Activated T-cell treated with anti-CD3 and anti-CD28 coated beads, Interleukin-2, amount 50 U/mL, for 24 hours (primary cell): Measurements from ENCODE around the gene EFHD2.

ENCODE experiments used
- DNase-seq: peaks from one replicate; pipeline ENCODE4 v3.0.0-alpha.2; 2020
- H3K27ac Mint-ChIP-seq: 2 replicates; pipeline ENCODE4 v1.8.0; 2020; ENCODE audit warnings: mild to moderate bottlenecking, mixed read lengths
- H3K27me3 Mint-ChIP-seq: 2 replicates; pipeline ENCODE4 v1.8.0; 2020; ENCODE audit warnings: mixed read lengths
- H3K36me3 Mint-ChIP-seq: 2 replicates; pipeline ENCODE4 v1.8.0; 2020; ENCODE audit warnings: low read depth, mixed read lengths
- H3K4me1 Mint-ChIP-seq: 2 replicates; pipeline ENCODE4 v1.8.0; 2020; ENCODE audit warnings: low read depth, mixed read lengths
- H3K4me3 Mint-ChIP-seq: 2 replicates; pipeline ENCODE4 v1.8.0; 2020; ENCODE audit warnings: mild to moderate bottlenecking, moderate library complexity, mixed read lengths
- H3K9me3 Mint-ChIP-seq: 2 replicates; pipeline ENCODE4 v1.8.0; 2020; ENCODE audit warnings: mixed read lengths

EFHD2 gene

GRCh38 chr1:15472587-15472986 is 62.9 kb downstream of the EFHD2 start:
- Mint-ChIP-seq H3K27ac (no peak overlapping the region), H3K4me3 (no peak overlapping the region), H3K9me3 (no peaks in the 10 kb centered on the region), H3K27me3 (no peaks in the 10 kb centered on the region), H3K4me1 (no peaks in the 10 kb centered on the region), H3K36me3 (no peaks in the 10 kb centered on the region)
- no peak for DNase-seq

- Mint-ChIP-seq H3K9me3 (no peaks in the 10 kb centered on the region), H3K27ac (no peak within 1 kb of the TSS), H3K4me3 (no peak within 1 kb of the TSS), H3K4me1 (no peaks in the 10 kb centered on the region), H3K27me3 (no peaks in the 10 kb centered on the region), H3K36me3 (no peaks in the 10 kb centered on the region)
- DNase-seq: no peak
These were observed 66.1 kb downstream of the EFHD2 start, which contains the start of gene CELA2B for GRCh38 chr1:15475752-15476314. CELA2B (plus strand) TSS chr1:15476104; CDS start chr1:15476126, 22 bp downstream.

- no peak overlapping the region for H3K27ac Mint-ChIP-seq
- H3K27me3 Mint-ChIP-seq: no peaks in the 10 kb centered on the region
- no peaks in the 10 kb centered on the region for H3K4me1 Mint-ChIP-seq
- H3K9me3 Mint-ChIP-seq: no peaks in the 10 kb centered on the region
- no peak overlapping the region for H3K4me3 Mint-ChIP-seq
- H3K36me3 Mint-ChIP-seq: no peaks in the 10 kb centered on the region
- no peak for DNase-seq
These were observed 67.2 kb downstream of the EFHD2 start for GRCh38 chr1:15476927-15477326.

GRCh38 chr1:15477646-15478212 is 68.0 kb downstream of the EFHD2 start:
- H3K27me3 Mint-ChIP-seq: no peaks in the 10 kb centered on the region
- DNase-seq: no peak
- no peaks in the 10 kb centered on the region for H3K36me3 Mint-ChIP-seq
- H3K4me3 Mint-ChIP-seq: no peak overlapping the region
- H3K9me3 Mint-ChIP-seq: no peaks in the 10 kb centered on the region
- no peak overlapping the region for H3K27ac Mint-ChIP-seq
- H3K4me1 Mint-ChIP-seq: no peaks in the 10 kb centered on the region
